DND-41 (cell line): ENCODE results near the gene ANKS1A.

Source experiments
- ATAC-seq: fragments of 200-7000 bp; cut with Tn5 transposase; 3 replicates; pipeline ENCODE4 v1.9.1; 2021; ENCODE audit warnings: low read depth; ENCODE audit not compliant: insufficient read depth
- DNase-seq: peaks from one replicate; pipeline ENCODE4 v3.0.0-alpha.2; 2020
- H2AFZ ChIP-seq: 2 replicates; pipeline ENCODE4 v1.6.0; 2012; ENCODE audit warnings: low read depth, low read length
- H3K27ac ChIP-seq: 2 replicates; pipeline ENCODE4 v1.5.1; 2012; ENCODE audit warnings: low read length, inconsistent platforms
- H3K27me3 ChIP-seq: fragments of 200-600 bp; sonication (generic); 2 replicates; pipeline ENCODE4 v1.6.0; 2012; ENCODE audit warnings: low read length, mild to moderate bottlenecking, inconsistent platforms; ENCODE audit not compliant: insufficient read depth, poor library complexity
- H3K36me3 ChIP-seq: 2 replicates; pipeline ENCODE4 v1.5.1; 2012; ENCODE audit warnings: low read length, inconsistent platforms; ENCODE audit not compliant: insufficient read depth
- H3K4me1 ChIP-seq: 2 replicates; pipeline ENCODE4 v1.5.1; 2012; ENCODE audit warnings: mild to moderate bottlenecking, low read length; ENCODE audit not compliant: insufficient read depth
- H3K4me2 ChIP-seq: 2 replicates; pipeline ENCODE4 v1.6.0; 2012; ENCODE audit warnings: mild to moderate bottlenecking, moderate library complexity, low read length, inconsistent platforms; ENCODE audit not compliant: insufficient read depth
- H3K4me3 ChIP-seq, 2 experiments: fragments of 200-600 bp in 1 of 2; shearing (Covaris generic) in 1 of 2; 2 replicates each; pipeline ENCODE4 v1.5.1; 2012 to 2016; ENCODE audit warnings: inconsistent platforms in 2 of 2, low read length in 2 of 2, mild to moderate bottlenecking in 2 of 2, low read depth in 1 of 2, moderate library complexity in 1 of 2
- H3K79me2 ChIP-seq: 2 replicates; pipeline ENCODE4 v1.6.0; 2012; ENCODE audit warnings: low read length, inconsistent platforms; ENCODE audit not compliant: insufficient read depth
- H3K9ac ChIP-seq: 2 replicates; pipeline ENCODE4 v1.6.0; 2012; ENCODE audit warnings: low read depth, mild to moderate bottlenecking, inconsistent platforms, low read length, moderate library complexity
- H3K9me3 ChIP-seq: 2 replicates; pipeline ENCODE4 v1.5.1; 2012; ENCODE audit warnings: low read length, moderate library complexity, mild to moderate bottlenecking, inconsistent platforms; ENCODE audit not compliant: insufficient read depth, severe bottlenecking
- H4K20me1 ChIP-seq: 2 replicates; pipeline ENCODE4 v1.6.0; 2012; ENCODE audit warnings: low read length; ENCODE audit not compliant: insufficient read depth
- EZH2 ChIP-seq: IDR thresholded peaks from 3 replicates; pipeline ENCODE4 v1.6.1; 2012; ENCODE audit warnings: borderline replicate concordance, low read depth, mild to moderate bottlenecking, moderate library complexity, low read length, inconsistent platforms; ENCODE audit not compliant: severe bottlenecking
- TF ChIP-seq, protein P1 (sequence below): IDR thresholded peaks from 2 replicates; pipeline ENCODE4 v1.5.1; 2012; ENCODE audit warnings: borderline replicate concordance, low read length, moderate library complexity, mild to moderate bottlenecking; ENCODE audit not compliant: poor library complexity, severe bottlenecking; ENCODE audit errors: extremely low read depth

Gene ANKS1A

DNA sequence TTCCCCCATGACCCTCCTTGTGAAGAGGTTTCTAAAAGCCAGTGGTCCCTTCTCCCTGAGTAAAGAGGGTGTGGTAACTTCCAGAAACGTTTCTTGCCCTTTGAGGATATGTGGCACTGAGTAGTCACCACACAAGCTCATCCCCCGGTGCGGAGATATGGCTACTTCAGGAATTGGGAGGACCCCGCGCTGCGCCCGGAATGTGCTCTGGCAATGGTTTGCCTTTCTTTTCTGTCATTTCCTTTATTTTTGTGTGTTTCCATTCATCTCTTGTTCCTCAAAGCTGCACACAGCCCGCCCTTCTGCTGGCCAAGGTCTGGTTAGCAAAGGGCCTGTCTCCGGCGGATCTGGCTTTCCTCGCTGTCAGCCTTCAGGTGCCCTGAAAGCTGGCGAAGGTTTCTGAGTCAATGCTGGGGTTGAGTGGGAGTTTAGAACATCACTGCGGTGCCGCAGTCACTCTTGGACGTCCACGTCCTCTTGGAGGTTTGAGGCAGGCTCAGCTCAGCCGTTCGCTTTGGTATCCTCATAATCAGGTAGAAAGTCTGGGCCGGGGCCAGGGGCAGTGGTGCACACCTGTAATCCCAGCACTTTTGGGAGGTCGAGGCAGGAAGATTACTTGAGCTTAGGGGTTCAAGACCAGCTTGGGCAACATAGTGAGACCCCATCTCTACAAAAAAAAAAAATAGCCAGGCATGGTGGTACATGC, 184.9 kb downstream of the ANKS1A start:
- no peak overlapping the region for H3K4me3 ChIP-seq
- H3K4me1 ChIP-seq = no peaks in the 10 kb centered on the region
- H3K27me3 ChIP-seq = no peaks in the 10 kb centered on the region
- no peak overlapping the region for H3K4me2 ChIP-seq
- H4K20me1 ChIP-seq = peaks cover 17% of the 10 kb centered on the region
- TF ChIP-seq, protein P1, sequence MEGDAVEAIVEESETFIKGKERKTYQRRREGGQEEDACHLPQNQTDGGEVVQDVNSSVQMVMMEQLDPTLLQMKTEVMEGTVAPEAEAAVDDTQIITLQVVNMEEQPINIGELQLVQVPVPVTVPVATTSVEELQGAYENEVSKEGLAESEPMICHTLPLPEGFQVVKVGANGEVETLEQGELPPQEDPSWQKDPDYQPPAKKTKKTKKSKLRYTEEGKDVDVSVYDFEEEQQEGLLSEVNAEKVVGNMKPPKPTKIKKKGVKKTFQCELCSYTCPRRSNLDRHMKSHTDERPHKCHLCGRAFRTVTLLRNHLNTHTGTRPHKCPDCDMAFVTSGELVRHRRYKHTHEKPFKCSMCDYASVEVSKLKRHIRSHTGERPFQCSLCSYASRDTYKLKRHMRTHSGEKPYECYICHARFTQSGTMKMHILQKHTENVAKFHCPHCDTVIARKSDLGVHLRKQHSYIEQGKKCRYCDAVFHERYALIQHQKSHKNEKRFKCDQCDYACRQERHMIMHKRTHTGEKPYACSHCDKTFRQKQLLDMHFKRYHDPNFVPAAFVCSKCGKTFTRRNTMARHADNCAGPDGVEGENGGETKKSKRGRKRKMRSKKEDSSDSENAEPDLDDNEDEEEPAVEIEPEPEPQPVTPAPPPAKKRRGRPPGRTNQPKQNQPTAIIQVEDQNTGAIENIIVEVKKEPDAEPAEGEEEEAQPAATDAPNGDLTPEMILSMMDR = no peak
- no peak for TF ChIP-seq EZH2
- no peak for DNase-seq
- no peak overlapping the region for H3K9ac ChIP-seq
- no peaks in the 10 kb centered on the region for H3K79me2 ChIP-seq
- H2AFZ ChIP-seq = no peak overlapping the region
- H3K9me3 ChIP-seq = no peaks in the 10 kb centered on the region
- peaks cover 5% of the 10 kb centered on the region; the same call in 1 of the 2 replicates for H3K36me3 ChIP-seq
- H3K27ac ChIP-seq = no peak overlapping the region
- no peak for ATAC-seq

DNA sequence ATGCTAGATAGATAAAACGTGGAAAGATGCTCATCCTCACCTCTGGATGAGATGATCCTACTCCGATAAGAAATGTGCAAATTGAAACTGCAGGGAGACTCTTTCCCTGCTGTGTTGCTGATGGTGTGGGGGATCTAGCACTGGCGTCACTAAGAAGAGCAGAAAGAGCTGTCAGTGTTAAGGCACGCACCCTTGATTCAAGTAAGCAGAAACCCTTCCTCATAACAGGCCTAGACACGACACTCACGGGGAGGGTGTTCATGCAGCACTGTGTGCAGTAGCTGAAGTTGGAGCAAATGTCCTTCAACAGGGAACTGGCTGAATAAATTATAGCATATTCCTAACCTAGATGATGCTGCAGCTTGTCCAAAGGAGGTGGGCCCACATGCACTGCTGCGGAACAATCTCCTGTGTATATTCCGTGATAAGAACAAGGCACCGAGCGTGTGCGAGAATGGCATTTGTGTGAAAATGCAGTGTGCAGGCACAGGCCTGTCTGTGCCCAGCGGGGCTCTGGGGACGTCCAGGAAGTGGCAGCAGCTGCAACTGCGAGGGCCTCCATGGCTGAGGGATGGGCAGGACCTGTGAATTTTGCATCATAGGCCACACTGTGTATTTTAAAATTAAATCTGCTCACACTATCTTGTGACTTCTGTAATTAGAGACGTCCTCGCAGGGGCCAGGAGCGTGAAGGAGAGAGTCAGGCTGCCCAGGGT, 188.1 kb downstream of the ANKS1A start:
- H3K9ac ChIP-seq = no peak overlapping the region
- peak; percentile 45; the same call in 2 of the 3 replicates for ATAC-seq
- no peak for DNase-seq
- peaks cover 8% of the 10 kb centered on the region; the same call in 1 of the 2 replicates for H3K36me3 ChIP-seq
- TF ChIP-seq, protein P1 = no peak
- H3K27me3 ChIP-seq = no peaks in the 10 kb centered on the region
- no peak overlapping the region for H3K27ac ChIP-seq
- H4K20me1 ChIP-seq = peaks cover 18% of the 10 kb centered on the region
- H3K4me3 ChIP-seq = no peak overlapping the region
- H3K4me2 ChIP-seq = no peak overlapping the region
- H3K4me1 ChIP-seq = no peaks in the 10 kb centered on the region
- H3K9me3 ChIP-seq = no peaks in the 10 kb centered on the region
- H3K79me2 ChIP-seq = no peaks in the 10 kb centered on the region
- H2AFZ ChIP-seq = no peak overlapping the region

DNA sequence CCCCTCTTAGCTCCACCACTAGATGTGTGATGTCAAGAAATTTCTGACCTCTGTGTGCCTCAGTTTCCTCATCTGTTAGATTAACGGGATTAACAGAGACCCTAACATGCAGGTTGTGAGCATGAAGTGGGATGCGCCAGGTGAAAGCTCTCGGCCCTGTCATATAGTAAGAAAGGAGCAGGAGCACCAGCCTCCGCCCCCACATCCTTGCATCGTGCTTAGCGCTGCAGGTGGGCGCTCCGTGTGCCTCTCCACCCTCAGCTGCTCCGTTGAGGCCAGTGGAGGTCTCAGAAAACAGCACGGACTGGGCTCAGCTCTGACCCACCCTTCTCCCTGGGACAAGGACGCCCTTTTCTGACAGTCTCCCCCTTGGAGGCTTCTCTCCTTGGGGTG, 188.7 kb downstream of the ANKS1A start:
- DNase-seq (no peak), ATAC-seq (no peak)
- no peak overlapping the region for H3K4me3 ChIP-seq
- H3K9me3 ChIP-seq = no peaks in the 10 kb centered on the region
- no peak for TF ChIP-seq EZH2
- TF ChIP-seq, protein P1 = no peak
- no peak overlapping the region for H2AFZ ChIP-seq
- H4K20me1 ChIP-seq = peaks cover 12% of the 10 kb centered on the region; the same call in 1 of the 2 replicates
- H3K9ac ChIP-seq = no peak overlapping the region
- no peaks in the 10 kb centered on the region for H3K79me2 ChIP-seq
- H3K4me2 ChIP-seq = no peak overlapping the region
- H3K27ac ChIP-seq = no peak overlapping the region
- peaks cover 13% of the 10 kb centered on the region for H3K36me3 ChIP-seq
- H3K27me3 ChIP-seq = no peaks in the 10 kb centered on the region
- no peaks in the 10 kb centered on the region for H3K4me1 ChIP-seq
